BJ (cell line): ENCODE measurements around the gene AUP1. TPM values are rescaled to one million over a fixed set of nuclear protein-coding genes. Genes with fewer than 3 reads are reported as not detected.
A peak's percentile ranks its signal among the peaks of the same experiment; 100 is the strongest.

Experiments
- CTCF ChIA-PET: fragments of 350-600 bp; formaldehyde crosslinking; extraction: SDS; loops from one replicate; lab custom pipeline; 2021; ENCODE audit warnings: antibody characterized with exemption, inconsistent platforms; lab: Yijun Ruan, JAX
- POLR2A ChIA-PET: fragments of 300-600 bp; sonication (Branson Sonifier 250); formaldehyde crosslinking; extraction: SDS; loops from one replicate; lab custom pipeline; 2021; ENCODE audit warnings: antibody characterized with exemption; lab: Charles Lee
- DNase-seq: peaks from one replicate; pipeline ENCODE4 v3.0.0-alpha.2; 2011; ENCODE audit warnings: low read depth
- H3K27me3 ChIP-seq: 2 replicates; pipeline ENCODE4 v1.6.0; 2011; ENCODE audit warnings: low read length; ENCODE audit not compliant: control insufficient read depth, insufficient read depth
- H3K36me3 ChIP-seq: 2 replicates; pipeline ENCODE4 v1.5.1; 2011; ENCODE audit warnings: low read length; ENCODE audit not compliant: control insufficient read depth, insufficient read depth
- H3K4me3 ChIP-seq: 2 replicates; pipeline ENCODE4 v1.5.1; 2011; ENCODE audit warnings: low read depth, mild to moderate bottlenecking, control low read depth, low read length
- polyA plus RNA-seq: library from polyadenylated mRNA; depleted of rRNA; stranded (reverse); fragments of >200 nt; gene quantifications from 2 replicates; pipeline ENCODE4 v1.2.3, GENCODE V29; 2011
- TF ChIP-seq, protein P1 (sequence below): IDR thresholded peaks from 2 replicates; pipeline ENCODE4 v1.5.1; 2011; ENCODE audit warnings: low read depth, mild to moderate bottlenecking, control low read depth, inconsistent platforms, low read length, moderate library complexity; ENCODE audit not compliant: insufficient read depth

Gene AUP1
- polyA plus RNA-seq, 1 experiment: 104 TPM

DNA sequence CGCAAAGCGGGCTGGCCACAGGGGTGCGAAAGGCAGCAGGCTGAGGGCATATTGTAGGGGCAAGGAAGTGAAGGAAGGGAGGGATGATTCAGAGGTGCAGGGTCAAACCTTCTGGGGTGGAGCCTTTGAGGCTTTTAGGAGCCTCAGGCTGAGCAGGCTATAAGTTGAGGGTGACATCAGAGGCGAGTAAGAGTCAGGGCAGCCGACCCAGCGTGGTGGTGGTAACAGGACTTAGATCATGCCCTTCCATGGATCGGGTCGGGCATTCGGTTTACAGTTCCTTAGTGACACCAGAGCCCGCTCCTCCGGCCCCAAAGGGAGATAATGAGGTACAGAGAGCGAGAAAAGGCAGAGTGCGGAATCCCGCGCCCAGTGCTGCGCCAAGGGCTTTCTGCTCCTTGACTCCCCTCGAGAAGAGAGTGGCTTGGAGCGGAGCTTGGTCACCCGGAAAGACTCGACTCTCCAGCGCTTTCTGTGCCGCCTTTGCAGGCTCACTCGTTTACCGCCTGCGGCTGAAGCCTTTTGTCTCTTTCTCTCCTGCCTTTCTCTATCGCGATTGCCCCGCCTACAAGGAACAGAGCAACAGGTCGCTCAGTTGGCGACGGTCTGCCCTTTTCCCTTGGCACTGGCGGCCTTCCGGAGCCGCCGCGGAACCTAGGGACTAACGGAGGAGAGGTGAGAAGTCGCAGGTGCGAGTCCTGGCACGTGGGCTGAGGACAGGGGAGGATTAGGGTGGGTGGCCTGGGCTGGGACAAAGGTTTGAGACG lies 30.8 kb downstream of the AUP1 start:
- TF ChIP-seq, protein P1, sequence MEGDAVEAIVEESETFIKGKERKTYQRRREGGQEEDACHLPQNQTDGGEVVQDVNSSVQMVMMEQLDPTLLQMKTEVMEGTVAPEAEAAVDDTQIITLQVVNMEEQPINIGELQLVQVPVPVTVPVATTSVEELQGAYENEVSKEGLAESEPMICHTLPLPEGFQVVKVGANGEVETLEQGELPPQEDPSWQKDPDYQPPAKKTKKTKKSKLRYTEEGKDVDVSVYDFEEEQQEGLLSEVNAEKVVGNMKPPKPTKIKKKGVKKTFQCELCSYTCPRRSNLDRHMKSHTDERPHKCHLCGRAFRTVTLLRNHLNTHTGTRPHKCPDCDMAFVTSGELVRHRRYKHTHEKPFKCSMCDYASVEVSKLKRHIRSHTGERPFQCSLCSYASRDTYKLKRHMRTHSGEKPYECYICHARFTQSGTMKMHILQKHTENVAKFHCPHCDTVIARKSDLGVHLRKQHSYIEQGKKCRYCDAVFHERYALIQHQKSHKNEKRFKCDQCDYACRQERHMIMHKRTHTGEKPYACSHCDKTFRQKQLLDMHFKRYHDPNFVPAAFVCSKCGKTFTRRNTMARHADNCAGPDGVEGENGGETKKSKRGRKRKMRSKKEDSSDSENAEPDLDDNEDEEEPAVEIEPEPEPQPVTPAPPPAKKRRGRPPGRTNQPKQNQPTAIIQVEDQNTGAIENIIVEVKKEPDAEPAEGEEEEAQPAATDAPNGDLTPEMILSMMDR: no peak
- POLR2A ChIA-PET: no interaction called here

DNA sequence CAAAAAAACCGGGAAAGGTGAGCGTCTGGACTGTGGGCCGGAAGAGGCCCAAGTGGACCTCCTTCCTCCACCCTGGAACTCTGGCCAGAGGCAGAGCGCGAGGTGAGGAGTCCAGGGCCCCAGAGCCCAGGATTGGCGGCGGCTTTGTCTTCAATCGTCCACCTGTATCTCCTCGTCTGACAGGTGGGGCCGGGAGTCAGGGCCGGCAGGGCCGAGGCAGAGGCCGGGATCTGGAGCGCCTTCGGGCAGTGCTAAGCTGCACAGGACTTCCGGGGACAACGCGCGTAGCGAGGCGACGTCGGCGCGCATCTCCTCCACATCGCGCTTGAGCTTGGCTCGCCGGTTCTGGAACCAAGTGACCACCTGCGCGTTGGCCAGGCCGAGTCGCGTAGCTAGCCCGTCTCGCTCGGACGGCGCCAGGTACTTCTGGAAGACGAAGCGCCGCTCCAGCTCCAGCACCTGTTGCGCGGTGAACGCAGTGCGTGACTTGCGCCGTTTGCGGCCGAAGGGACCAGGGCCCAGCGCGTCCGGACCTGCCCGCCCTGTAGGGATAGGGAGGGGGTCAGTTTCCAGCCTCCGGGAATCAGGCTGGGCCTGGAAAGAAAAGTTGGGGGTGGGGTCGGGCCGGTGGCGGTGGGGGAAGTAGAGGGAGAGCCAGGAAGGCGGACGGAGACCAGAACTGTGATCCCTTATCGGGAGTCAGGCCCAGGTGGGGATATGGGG lies 31.6 kb downstream of the AUP1 start:
- no peak for DNase-seq
- Histone ChIP-seq H3K27me3 (peaks cover 11% of the 10 kb centered on the region), H3K4me3 (no peak overlapping the region), H3K36me3 (peaks cover 5% of the 10 kb centered on the region)
- ChIA-PET POLR2A (no interaction called here), CTCF (interaction anchor here (1.1 kb wide), 1 partner anchor 58 kb away, joined by 4 read pairs; no protein-coding TSS in a partner anchor)
- TF ChIP-seq, protein P1: no peak

More for the DNA sequence above, 30.8 kb downstream of the AUP1 start:
- no peak for DNase-seq
- CTCF ChIA-PET: interaction anchor here (1.1 to 2.9 kb wide), 2 partner anchors 16 to 59 kb away, joined by 4 to 13 read pairs; partner anchors contain the start of genes CCDC142 and TTC31
- Histone ChIP-seq H3K27me3 (peaks cover 11% of the 10 kb centered on the region), H3K36me3 (peaks cover under 1% of the 10 kb centered on the region; the same call in 1 of the 2 replicates), H3K4me3 (peak overlapping the region; percentile 35)

DNA sequence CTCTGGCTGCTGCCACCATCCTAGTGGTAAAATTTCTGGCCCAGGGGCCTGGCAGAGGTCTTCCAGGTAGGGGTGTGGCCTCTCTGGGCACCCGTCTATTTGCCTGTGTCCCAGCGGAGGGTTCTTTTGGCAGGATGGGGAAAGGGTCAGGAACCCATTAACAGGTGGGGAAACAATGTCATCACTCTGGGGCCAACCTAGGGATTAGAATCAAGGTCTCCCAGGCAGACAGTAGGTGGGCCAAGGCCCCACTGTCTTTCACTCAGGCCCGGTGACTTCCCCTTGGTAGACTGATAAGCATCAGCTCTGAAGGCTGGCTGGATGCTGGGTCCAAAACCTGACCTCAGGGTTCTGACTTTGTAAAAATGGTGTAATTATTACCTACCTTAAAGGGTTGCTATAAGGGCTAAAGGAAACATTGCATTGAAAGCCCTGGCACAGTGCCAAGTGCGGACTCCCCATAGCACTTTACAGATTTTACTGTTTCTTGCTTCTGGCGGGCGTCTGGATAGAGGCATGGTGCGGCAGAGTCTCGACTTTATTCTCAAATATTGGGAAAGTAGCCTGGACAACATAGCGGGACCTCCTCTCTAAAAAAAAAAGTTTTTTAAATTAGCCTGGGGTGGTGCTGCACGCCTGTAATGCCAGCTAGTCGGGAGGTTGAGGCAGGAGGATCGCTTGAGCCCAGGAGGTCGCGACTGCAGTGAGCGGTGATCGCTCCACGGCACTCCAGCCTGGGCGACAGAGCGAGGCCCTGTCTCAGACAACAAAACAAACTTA lies 32.3 kb downstream of the AUP1 start:
- peaks cover 11% of the 10 kb centered on the region for H3K27me3 ChIP-seq
- DNase-seq: no peak
- TF ChIP-seq, protein P1: no peak
- no peak overlapping the region for H3K4me3 ChIP-seq
- POLR2A ChIA-PET: no interaction called here
- CTCF ChIA-PET: interaction anchor here (2.0 kb wide), 1 partner anchor 10 kb away, joined by 4 read pairs; the partner anchor contains the start of gene PCGF1
- H3K36me3 ChIP-seq: peaks cover 11% of the 10 kb centered on the region

DNA sequence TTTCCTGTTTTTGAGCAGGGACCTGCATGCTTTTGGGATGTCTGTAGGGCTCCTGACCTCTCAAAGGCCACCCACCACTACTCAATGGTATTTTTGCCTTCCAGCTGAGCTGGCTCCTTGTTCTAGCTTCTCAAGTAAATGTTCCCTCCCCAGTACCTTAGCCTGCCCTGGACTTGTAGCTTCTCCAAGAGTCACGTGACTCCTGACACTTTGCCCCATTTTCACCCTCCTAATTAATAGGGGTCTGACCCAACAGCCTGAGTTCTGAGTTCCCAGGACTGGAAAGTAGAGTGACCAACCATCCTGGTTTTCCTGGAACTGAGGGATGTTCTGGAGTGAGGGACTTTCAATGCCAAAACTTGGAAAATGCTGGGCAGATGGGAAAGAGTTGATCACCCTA lies 34.1 kb downstream of the AUP1 start:
- POLR2A ChIA-PET: no interaction called here
- no peak overlapping the region for H3K4me3 ChIP-seq
- TF ChIP-seq, protein P1: no peak
- CTCF ChIA-PET: interaction anchor here (2.0 kb wide), 1 partner anchor 11 kb away, joined by 4 read pairs; the partner anchor contains the start of gene PCGF1
- peaks cover 11% of the 10 kb centered on the region for H3K27me3 ChIP-seq
- peaks cover 22% of the 10 kb centered on the region for H3K36me3 ChIP-seq
- DNase-seq: no peak
